ENCODE measurements around the gene ZFAND3.
"Not testable (repeated sequence)": the region's sequence is repeated elsewhere in the genome, so short reads cannot be mapped to it uniquely, and the experiment has no call there.

Gene ZFAND3

DNA sequence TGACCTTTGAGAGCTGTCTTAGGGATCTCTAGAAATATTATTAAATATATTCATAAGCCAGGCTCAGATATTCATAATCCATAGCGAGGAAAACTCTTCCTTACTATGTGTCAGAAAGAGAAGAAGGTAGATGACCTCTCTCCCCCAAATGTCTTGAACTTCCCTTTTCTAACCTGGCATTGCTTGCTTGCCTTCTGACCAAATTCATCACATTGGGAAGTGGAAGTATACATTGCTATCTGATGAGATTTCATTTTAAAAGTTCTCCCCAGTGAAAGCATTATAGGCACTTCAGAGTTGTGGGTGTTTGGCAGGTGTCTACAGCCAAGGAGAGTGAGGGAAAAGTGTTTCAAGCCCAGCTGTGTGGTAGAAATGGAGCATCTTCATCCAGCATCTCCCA is 197.3 kb downstream of the ZFAND3 start:
- no peak for DNase-seq

DNA sequence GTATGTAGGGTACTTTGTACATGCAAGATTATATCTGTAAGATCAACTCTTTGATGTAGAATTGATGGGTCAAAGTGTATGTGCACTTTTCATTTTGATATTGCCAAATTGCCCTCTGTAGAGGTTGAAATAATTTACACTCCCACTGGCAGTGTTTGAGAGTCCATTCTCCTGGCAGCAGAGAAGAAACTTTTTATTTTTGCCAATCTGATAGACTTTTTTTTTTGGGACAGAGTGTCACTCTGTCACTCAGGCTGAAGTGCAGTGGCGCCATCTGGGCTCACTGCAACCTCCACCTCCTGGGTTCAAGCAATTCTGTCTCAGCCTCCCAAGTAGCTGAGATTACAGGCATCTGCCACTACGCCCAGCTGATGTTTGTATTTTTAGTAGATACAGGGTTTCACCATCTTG is 199.2 kb downstream of the ZFAND3 start:
- DNase-seq: no peak

DNA sequence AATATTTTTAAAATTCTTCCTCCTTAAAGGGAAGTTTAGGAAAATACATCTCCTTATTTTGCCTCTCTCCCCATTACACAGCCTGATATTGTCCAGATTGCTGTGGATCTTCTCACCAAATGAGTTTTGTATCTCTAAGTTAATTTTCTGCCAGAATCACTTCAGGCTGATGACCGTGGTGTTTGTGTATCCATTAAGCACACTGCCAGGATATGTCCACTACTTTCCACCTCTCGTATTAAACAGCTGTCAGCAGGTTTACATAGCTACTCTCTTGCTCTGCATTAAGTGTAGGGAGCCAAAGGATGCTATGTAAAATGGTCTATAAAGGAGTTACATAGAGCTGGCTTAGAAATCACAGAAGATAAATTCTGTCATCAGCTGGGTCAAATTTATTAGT is 201.1 kb downstream of the ZFAND3 start:
- no peak for DNase-seq

DNA sequence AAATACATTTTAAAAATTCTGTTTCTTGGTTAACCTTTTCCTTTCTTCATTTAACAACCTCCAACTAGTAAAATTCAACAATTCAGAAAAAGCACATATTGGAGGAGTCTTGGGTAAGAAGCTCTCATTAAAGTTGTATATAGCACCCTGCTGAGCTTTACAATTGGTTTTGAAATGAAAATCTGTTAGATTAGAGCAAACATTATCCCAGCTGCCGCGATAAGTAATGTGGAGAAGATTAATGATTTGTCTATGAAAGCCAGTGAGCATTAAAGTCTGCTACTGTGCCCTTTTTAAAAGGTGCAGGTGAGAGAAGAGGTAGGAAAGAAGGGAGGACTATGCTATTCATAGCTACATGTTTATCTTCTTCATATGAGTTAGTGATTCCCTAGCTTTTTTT is 201.5 kb downstream of the ZFAND3 start:
- no peak for DNase-seq

DNA sequence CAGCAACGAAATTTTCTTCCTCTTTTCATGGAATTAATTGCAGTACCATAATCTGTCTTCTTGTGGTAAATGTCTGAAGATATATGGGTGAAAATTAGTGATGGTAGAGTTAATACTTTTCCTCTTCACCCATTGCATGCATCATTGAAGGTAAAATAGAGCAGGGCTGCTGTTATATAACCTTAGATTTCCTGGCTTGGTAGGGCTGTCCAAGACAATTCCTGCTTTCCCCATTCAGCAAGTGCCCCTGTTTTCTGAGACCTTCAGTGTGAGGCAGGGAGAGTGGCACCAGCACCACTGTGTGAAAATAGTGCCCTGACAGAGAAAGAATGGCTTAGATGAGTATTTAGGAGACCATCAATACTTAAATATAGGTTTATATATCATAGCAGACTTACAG is 202.0 kb downstream of the ZFAND3 start:
- DNase-seq: no peak

DNA sequence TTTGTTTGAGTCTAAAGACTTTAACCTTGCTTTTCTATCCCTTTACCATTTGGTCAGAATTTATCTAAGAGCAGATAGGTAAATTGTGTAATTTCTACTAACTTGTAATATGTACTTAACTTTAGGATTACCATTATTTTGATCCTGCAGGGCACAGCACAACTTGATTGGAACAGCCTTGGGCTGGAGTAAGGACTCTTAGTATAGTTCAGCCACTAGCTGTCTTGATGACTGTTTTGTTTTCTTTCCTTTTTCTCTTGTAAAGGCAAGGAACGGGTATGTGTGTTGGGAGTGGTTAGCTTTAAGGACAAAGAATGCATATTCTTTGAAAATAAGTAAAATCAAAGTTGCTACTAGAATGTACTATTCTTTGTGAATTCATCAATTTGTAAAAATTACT is 203.2 kb downstream of the ZFAND3 start:
- no peak for DNase-seq

DNA sequence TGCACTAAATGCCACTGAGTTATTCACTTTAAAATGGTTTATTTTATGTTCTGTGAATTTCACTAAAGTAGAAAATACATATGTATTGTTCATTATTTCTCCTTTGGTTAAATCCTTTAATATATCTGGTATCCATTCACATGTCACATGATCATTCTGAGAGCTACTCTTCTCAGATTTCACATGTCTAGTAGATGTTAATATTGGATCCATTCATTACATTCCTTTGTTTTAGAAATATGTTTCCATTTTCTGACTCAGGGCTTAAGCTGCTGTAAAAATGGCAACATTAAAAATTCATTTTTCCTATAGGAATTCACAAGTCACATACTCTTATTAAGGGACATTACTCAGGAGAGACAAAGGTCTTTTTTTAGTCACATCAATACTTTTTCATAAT is 205.4 kb downstream of the ZFAND3 start:
- no peak for DNase-seq

DNA sequence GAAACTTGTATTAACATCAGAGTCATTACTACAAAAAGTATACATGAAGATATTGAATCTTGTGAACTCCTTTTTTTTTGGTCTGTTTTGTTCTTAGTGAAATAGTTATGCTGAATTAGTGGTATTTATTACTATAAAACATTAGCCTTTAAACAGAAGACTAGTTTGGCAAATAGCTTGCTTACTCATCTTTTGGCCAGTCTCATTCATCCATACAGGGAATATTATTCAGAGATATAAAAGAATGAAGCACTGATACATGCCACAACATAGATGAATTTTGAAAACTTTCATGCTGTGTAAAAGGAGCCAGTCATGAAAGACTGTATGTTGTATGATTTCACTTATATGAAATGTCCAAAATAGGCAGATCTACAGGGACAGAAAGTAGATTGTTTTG is 205.9 kb downstream of the ZFAND3 start:
- no peak for DNase-seq

DNA sequence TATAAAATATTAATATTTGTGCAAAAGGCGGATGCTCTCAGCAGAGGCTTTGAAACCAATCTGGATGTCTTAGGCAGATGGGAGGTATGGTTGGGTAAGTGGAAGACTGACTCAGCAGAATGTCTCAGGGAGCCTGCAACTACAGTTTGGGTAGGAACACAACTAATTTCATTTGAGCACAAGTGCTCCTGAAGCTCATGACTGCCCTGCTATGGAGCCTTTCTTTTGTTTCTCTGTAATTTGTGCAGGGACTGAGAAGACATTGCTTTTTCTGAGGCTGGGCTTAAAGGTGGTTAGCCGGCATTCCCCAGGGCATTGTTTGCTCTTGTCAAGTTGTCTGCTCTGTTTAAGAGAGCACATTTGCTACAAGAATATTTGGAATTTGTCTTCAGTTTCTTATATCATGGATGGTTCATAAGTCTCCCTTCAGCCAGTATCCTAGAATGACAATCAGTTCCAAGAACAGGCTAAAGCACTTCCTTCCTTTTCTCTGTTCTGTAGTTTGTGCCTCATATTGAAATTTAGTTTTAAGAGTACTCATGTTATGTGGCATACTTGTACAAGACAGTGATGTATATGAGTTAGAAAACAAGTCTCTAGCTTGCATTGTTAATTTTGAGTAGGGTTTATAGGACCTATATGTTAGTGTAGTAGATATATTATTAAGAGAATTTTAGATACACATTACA is 208.3 kb downstream of the ZFAND3 start:
- no peak for DNase-seq

DNA sequence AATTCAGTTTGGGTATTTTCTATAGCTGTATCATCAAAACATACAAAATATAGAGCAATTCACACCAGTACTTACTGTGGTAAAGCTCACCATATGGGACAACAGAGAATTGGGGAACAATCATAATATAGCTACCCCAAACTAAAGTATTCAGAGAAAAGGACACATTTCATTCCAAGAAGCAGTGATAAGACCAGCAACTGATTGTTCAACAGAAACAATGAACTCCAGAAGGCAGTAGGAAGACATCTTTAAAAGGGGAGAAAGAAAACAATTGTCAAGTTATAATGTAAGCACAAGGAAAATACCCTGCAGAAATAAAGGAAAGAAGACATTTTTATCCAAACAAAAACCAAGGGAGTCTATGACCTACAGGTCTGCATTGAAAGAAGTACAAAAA is 210.9 kb downstream of the ZFAND3 start:
- no peak for DNase-seq

DNA sequence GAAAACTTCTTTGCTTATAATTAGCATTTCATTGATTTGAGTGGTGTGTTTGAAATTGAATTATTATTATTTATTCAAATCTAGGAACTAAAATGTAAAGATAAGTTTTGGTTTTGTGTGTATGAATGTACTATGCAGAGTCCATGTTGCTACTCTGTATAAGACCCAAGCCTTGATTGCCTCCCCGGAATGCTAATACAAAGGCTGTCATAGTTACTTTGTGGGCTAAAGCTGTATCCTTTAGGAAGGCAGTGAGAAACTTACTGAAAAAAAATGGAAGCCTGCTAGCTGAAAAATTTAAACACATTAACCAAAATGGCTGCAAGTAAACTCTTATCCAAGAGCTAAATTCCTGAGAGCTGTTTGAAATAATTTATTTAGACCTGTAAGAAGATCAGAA is 213.3 kb downstream of the ZFAND3 start:
- no peak for DNase-seq

DNA sequence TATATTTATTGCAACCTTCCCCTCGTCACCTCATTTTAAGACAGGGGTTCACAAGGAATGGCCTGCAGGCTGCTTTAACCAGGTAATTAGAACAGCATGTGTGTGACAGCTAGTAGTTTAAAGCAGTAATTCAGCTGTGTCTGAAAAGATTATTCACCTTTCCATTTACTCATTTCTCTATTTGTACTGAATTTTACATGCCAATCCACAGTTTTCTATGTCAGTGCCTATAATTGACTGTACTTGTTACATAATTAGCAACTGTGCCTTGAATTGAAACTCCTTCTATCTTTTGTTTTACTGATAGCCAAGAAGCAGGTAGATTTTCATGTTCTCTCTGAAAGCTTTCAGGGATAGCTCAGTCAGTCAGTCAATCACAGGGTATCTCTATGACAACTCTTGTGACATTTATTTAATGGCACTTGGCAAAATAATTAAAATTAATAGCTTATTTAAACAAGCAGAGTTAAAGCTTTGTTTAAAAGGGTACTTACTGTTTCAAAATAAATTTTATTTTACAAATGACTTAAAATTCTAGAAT is 214.0 kb downstream of the ZFAND3 start:
- no peak for DNase-seq

DNA sequence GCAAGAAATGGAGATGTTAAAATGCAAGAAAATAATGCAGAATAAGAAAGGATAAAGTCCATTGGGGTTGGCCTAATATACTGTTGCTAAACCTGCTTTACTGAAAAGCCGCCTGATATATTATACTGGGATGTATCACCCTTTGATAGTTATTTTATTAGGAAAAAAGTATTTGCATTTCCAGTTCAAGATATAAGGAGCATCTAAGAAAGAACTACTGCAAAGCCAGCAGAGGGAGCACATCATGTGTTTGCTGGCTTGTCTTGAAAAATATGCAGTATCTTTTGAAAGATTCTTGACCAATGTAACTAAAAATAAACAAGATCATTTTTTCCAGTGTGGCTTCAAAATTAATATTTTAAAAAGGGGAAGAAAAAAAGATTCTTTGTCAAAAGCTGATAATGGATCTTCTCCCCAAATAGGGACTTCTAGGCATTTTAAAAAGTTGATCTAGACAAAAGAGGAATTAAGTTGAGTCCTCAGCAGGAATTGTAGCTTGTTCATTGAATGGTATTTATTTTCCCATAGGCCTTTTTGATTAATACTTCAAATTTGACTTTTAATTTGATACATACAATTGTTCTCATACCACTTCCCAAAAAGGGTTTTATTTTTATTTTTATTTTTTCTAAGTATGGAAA is 214.9 kb downstream of the ZFAND3 start:
- peak in 1 of 2 donors; percentile 2 for DNase-seq

DNA sequence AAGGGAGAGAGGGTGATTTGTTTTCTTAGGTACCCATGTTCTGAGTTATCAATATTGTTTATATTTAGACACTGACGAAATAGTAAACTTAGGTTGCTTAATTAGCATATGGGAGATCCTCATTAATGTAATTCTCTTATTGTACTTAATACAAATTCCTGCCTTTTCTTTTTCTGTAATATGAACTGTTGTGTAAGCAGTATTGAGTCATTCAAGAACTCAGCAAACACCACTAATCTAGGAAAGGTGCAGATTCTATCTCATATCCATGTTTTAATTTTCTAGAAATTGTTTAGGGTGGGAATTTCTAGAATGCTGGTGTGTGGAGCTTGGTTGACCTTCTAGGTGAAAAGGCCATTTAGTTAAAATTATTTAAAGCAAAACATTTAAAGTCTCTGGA is 216.0 kb downstream of the ZFAND3 start:
- no peak for DNase-seq

DNA sequence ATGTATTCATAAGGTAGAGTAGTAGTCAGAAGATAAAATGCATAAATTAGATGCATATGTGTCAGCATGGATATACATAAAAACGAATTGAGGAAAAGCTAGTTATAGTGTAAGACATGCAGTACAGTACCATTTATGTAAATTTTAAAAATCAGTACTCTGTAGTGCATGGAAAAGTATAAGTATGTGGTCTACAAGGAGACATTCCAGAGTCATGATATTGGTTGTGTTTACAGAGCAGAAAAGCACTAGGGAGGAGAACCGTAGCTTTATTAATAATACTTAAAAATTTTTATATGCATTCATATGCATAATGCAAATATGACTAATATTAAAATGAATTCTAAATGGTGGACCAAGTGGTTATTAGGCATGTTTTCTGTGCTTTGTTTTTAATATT is 220.0 kb downstream of the ZFAND3 start:
- DNase-seq: no peak

DNA sequence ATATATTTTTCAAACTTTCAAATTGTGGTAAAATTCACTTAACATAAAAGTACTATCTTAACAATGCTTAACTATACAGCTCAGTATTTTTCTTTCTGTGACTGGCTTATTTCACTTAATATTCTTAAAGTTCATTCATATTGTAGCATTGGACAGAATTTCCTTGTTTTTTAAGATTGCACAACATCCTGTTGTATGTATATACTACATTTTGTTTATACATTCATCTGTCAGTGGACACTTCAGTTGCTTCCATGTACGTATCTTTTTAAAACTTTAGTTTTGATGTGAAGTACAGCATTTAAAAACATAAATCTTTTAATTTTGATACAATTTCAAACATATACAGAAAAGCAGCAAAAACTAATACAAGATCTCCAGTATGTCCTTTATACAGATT is 220.7 kb downstream of the ZFAND3 start:
- no peak for DNase-seq

DNA sequence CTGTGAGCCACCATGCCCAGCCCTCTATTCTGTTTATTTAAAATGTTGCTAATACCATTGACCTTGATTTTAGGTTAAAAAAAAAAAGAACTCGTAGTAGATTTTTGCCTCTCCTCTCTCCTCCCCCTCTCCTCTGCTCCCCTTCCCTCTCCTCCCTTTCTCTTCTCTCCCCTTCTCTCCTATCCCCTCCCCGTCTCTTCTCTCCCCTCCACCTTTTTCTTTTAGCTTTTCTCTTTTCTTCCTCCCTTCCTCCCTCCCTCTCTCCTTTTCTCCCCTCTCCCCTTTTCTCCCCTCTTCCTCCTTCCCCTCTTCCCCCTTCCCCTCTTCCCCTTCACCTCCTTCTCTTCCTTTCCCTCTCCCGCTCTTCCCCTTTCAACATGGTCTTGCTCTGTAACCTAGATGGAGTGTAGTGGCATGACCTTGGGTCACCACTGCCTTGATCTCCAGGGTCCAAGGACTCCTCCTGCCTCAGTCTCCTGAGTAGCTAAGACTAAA is 223.8 kb downstream of the ZFAND3 start:
- DNase-seq: no peak

DNA sequence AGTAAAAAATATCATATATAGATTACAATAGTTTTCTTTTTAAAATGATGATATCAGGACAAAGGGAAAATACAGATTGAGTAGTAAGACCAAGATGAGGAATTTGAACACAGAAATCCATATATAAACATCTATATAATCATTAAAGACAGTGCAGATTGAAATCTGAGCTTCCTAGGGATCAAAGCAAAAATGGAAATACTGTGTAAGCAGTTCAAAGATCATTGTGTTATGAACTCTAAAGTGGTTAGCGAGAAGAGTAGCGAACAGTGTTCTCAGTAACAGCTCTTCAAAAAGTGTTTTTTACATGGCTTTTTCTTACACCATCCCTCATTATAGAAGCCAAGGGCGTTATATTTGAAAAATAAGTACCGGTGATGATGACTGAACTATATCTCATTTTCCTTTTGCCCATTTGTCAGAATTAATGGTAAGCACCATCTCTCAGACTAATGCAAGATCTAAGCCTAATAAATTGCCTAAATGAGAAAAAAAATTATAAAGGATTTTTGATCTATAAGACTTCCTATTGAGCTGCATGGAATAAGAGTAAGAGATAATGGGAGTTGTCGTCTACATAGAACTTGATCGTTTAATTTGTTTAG is 226.3 kb downstream of the ZFAND3 start:
- DNase-seq: no peak

DNA sequence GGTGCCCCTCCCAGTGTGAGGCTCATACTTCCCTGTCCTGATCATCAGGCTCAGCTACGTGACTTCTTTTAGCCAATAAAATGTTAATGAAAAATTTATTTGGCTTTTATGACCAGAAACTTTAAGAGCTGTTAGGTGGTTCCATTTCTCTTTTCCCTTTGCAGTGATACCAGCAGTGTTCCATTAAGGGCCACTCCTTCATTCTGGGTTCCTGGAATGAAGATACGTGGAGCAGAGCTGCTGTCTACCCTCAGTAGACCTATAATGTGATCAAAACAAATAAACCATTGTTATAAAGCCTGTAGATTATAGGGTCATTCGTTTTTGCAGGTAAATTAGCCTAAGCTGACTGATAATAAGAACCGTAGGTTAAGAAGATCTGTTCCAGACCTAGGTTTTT is 228.0 kb downstream of the ZFAND3 start:
- DNase-seq: no peak

DNA sequence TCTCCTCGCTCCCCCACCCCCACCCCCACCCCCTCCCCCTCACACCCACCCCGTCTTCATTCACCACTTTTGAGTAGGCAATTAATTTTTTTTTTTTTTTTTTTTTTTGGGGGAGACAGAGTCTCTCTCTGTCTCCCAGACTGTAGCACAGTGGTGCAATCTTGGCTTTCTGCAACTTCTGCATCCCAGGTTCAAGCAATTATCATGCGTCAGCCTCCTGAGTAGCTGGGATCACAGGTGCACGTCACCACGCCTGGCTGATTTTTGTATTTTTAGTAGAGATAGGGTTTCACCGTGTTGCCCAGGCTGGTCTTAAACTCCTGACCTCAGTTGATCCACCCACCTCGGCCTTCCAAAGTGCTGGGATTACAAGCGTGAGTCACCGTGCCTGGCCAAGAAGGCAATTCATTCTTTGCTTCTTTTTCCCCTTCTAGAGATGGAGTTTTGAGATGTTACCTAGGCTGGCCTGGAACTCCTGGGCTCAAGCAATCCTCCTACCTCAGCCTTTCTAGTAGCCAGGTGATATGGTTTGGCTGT is 230.4 kb downstream of the ZFAND3 start:
- not testable (repeated sequence) for DNase-seq

DNA sequence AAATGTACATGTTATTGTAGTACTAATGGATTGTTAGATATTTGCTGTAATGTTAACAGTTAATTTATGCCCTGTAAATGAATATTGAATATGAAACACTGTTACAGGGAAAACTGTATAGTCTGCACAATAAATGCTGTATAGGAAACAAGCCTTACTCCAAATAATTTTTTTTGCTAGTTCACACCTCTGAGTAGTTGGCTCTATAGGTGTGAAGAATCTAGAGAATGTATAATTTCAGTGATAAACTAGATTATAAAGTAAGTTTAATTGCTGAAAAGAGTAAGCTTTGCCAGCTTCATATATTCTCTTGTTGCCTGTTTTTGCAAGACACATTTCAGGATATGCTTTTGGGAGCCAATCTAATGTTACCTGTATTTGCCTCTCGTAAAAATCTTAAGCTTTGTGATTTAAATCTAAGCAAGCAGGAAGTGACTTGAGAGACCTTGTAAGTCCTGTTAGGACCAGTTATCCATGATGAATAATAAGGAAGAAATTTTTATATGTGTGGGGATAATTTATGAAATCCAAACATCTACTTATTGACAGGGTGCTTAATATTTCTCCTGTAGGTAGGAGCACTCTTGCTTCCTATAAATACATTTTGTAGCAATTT is 232.4 kb downstream of the ZFAND3 start:
- no peak for DNase-seq

DNA sequence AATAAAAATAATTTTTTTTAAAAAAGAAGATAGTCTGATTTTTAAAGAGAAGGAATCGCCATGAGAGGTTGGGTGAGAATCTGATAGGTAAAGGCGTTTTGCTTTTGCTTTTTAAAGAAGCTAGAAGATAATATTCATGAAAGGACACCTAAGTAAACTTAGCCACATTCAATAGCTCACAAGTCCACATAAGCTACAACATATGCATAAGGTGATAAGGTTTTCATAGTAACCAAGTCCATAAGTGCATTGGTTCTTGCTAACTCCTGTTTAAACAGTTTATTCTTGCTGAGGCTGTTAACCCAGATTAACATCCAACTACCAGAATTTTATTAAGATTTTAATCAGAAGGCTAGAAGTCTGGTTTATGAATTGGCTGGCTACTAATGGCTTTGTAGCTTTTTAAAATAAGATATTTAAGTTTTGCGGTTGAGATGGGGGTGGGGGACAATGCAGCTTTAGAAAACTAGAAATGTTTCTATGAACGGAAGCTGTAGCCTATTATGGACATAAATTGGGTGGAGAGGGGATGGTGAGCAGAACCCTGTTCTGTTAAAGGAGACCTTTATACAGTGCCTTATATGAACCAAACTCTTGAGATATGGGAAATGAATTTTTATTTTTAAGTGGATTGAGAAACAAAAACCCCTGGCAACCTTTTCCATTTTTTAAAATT is 235.1 kb downstream of the ZFAND3 start:
- no peak for DNase-seq

DNA sequence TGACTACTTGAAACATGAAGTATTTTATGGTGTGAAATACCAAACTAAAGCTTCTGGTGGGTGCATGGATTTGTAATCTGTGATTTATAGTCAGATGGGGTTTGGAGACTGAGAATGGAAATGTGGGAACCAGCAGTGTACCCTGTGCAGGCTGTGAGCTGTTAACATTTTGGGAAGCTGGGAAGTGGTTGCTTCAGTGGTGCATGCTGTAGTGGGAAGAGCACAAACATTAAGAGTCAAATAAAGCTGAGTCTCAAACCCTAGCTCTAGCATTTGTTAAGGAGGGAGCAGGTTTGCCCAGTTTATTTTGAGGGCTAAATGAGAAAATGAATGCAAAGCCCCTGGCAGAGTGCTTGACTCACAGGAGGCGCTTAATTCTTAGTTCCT is 235.7 kb downstream of the ZFAND3 start:
- DNase-seq: no peak

Measured in CD4-positive, alpha-beta T cell treated with Interleukin-4 for 1 hour (primary cell).